ENCODE measurements around the gene PM20D1.

Gene PM20D1

GRCh38 chr1:205803986-205804385, 45.9 kb downstream of the PM20D1 start:
- no peak for DNase-seq (ENCODE audit: low read depth)

- DNase-seq (ENCODE audit: low read depth) = no peak
Measured at GRCh38 chr1:205802060-205802459, 47.9 kb downstream of the PM20D1 start.

- DNase-seq (ENCODE audit: low read depth) = no peak
Measured at GRCh38 chr1:205800981-205801703, 48.8 kb downstream of the PM20D1 start.

- DNase-seq (ENCODE audit: low read depth) = no peak
Measured at GRCh38 chr1:205800427-205800826, 49.5 kb downstream of the PM20D1 start.

DNA sequence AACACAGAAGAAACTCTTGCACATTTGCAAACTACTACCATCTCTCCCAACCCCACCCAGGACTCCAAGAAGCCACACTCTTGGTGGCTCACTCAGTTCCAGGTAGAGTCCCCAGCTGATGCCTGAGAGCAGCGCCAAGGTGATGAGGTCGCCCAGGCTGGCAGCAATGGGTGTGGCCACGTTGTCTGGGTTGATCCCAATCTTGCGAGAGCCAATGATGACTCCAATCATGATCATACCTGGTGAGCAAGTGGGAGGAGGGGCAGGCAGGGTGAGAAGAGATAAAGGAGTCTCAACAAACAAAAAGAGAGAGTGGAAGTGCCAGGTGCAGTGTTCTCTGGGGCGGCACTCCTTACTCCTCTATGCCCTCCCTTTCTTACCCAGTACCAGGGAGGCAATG, 51.4 kb downstream of the PM20D1 start:
- DNase-seq (ENCODE audit: low read depth) = no peak

- DNase-seq (ENCODE audit: low read depth) = no peak
Measured at GRCh38 chr1:205797168-205797567, 52.8 kb downstream of the PM20D1 start.

DNA sequence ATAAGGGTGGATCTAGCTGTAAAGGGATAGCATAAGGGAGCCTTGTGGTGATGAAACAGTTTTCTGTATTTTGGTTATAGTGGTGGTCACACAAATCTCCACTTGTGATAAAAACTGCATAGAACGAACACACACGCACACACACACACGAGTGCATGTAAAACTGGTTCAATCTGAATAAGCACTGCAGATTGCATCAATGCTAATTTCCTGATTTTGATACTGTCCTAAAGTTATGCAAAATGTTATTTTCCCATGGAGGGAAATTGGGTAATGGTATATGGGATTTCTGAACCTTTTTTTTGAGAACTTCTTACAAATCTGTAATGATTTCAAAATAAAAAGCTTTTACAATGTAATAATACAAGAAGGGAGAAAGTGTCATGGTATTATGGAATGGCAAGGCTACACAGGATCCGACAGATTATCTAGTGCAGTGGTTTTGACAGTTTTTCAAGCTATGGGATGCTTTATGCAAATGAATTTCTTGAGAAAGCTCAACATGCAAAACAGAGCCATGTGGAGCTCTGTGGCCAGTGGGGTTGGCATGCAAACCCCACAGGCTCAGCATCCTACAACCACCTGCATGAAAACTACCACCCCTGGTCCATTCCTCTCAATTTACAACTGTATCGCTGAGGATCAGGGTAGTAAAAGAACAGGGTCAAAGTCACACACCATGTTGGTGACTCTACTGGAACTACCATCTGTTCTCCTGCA, 55.8 kb downstream of the PM20D1 start:
- DNase-seq (ENCODE audit: low read depth) = no peak

- no peak for DNase-seq (ENCODE audit: low read depth)
Measured at GRCh38 chr1:205792961-205793673, 56.8 kb downstream of the PM20D1 start.

GRCh38 chr1:205792481-205792881, 57.5 kb downstream of the PM20D1 start:
- peak; percentile 61 for DNase-seq (ENCODE audit: low read depth)

DNA sequence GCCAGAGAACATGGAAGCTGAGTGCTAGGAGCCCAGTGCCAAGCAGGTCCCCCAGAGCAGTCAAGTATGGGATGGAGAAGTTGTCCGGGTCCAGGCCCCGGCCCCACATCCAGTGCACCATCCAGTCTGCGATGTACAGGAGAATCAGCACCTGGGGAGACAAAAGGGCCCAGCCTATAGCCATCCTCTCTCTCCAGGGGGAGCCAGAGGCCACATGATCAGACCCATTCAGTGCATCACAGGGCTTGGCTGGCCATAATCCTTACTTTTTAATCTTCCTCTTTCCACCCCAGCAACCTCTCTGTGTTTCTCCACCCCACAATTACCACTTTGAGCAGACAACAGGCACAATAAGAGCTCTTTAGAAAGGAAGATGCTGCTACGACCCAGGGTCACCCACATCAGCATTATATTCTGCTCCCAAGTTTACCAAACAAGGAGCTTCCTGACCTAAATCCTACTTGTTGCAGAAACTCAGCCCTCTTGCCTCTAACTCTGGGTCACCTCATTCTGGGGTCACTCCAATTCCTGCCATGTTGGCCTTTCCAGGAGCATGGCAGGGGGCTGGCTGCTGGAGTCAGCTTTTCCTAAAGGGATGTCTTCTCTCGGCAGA, 58.3 kb downstream of the PM20D1 start:
- DNase-seq (ENCODE audit: low read depth) = peak; percentile 70

DNA sequence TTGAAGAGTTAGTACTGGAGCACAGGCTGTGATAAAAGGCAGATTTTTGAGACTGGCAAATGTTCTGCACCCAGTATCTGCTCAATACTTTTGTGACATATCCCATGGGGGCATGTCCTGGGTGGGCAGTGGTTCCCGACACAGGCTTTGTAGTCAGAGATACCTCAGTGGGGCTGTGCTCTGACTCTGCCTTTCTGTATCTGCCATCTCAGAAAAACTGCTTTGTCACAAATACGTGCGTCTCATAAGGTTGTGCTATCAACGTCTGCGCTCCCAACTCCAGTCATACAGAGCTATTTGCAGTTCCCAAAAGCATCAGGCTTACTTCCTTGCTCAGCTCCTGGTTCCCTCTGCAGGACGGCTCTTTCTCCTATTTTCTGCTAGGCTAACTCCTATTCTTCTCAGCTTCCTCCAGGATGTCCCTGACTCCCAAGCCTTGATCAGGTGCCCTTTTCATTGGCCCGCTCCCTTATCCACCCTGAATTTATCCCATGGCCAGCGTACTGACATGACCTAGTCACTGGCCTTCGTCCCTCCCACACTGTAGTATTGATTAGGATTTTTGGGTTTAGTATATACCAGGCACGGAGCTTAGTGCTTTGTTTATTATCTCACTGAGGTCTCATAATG, 62.5 kb downstream of the PM20D1 start:
- DNase-seq (ENCODE audit: low read depth) = no peak

GRCh38 chr1:205786601-205787000, 63.3 kb downstream of the PM20D1 start:
- DNase-seq (ENCODE audit: low read depth) = no peak

- no peak for DNase-seq (ENCODE audit: low read depth)
Measured at GRCh38 chr1:205785446-205785845, 64.5 kb downstream of the PM20D1 start.

GRCh38 chr1:205783904-205784303, 66.0 kb downstream of the PM20D1 start:
- no peak for DNase-seq (ENCODE audit: low read depth)

DNA sequence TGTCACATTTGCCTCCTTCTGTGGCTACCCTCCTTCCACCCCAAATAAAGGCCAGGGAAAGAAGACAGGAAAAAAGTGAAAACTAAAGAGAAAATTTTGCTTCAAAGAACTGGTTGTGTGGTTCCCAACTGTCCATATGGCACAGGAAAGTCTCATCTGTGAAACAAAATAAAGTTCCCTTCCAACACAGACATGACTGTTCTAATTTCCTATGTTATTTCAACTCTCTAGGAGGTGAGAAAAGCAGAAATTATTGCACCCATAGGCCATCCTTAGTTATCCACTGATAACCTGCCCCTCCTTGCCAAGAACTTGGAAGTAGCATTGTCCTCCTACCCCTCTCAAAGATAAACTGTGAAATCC, 66.5 kb downstream of the PM20D1 start:
- DNase-seq (ENCODE audit: low read depth) = no peak

DNA sequence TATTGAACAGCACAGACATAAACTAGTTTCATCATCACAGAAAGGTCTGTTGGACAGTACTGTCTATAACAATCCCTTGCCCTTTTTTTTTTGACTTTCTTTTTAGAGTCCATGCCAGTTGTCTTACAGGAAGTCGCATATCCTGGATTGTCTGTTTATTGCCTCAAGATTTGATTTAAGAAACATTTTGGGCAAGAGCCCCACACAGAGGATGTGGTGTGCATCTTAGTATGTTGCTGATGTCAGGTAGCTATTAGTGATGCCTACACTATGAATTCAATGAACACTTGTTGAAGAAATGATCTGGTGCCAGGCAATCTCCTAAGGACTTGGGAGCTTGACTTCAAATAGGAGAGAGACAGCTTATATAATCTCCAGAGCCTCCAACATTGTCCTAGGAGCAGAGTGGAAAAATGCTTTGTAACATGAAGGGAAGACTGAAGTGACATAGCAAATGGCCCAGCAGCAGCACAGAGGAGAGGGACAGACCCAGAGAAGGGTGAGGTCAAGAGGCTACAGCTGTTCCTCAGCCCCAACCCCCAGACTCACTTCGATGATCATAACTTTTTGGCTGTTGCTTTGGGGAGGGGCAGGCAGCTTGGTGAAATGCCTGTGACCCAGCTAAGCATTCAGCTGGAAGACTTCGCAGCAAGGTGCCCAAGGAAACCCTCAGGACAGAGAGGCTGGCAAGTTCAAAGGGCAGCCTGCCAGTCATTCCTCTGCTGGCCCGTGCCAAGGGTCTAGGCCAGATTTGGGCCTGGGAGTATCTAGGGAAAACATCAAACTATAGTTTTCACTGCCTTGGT, 67.1 kb downstream of the PM20D1 start:
- peak; percentile 15 for DNase-seq (ENCODE audit: low read depth)

- DNase-seq (ENCODE audit: low read depth) = no peak
Measured at GRCh38 chr1:205780335-205780734, 69.6 kb downstream of the PM20D1 start.

Data from EH (cell line).